Measurements from ENCODE around the gene LMBR1L.
"Not testable (repeated sequence)": the region's sequence is repeated elsewhere in the genome, so short reads cannot be mapped to it uniquely, and the experiment has no call there.

LMBR1L gene

DNA sequence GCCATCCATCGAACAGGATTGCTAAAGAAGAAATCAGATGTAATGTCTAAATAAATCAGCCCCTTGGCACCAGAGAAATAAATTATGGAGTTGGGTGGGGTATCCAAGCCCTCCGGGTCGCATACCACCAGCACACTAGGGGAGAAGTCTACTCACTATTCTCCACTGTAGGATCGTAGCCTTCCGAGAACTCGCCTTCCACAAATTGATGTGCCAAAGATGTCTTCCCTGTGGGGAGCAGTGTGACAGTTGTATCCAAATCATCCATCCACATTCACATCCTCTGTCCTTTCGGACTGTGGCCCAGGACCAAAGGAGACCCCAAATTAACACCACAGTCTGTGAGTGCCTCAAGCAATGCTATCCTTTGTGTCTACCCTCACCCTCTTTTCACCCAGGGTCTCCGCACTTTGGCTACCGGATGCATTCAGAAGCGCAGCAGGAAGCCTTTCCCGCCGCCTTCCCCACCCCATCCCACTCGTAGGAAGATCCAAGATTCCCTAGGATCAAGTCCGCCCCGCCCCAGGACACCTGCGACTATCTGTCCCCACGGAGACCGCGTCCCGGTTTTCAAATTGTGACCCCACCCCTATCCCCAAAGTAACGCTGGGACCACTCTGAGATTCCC is 41.7 kb downstream of the LMBR1L start:
- H3K9me3 ChIP-seq, result no peaks in the 10 kb centered on the region
- peaks cover 8% of the 10 kb centered on the region; the same call in 1 of the 2 replicates for H3K36me3 ChIP-seq
- no peaks in the 10 kb centered on the region for H3K27me3 ChIP-seq
- H3K9ac ChIP-seq, result peak overlapping the region; percentile 71
- no peaks in the 10 kb centered on the region for H4K20me1 ChIP-seq
- H3K4me1 ChIP-seq, result peaks cover 20% of the 10 kb centered on the region
- peak overlapping the region; percentile 87 for H3K4me2 ChIP-seq
- TF ChIP-seq Cebpa-rat (IDR thresholded peaks at IDR 0.05), result no peak
- peak overlapping the region; percentile 40; the same call in 1 of the 2 replicates for H3K27ac ChIP-seq
- H3K4me3 ChIP-seq, result peak overlapping the region; percentile 82

DNA sequence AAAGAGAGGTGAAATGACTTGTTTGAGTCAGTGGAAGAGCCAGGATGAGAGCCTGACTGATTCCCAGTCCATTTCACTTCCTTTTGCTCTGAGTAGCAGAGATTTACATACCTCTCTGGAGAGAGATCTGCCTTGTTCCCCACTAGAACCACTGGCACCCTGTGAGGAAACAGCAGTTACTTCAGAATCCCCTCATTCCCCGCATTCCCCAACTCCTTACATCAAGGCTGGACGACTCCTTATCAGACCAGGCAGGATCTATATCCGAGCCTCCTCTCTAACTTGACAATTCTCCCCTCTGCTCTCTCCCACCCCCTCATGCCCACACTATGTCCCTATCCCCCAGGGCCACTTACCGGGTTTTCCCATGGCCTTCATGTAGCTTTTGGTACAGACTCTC is 44.5 kb downstream of the LMBR1L start:
- Histone ChIP-seq H3K4me1 (peaks cover 30% of the 10 kb centered on the region), H3K27me3 (no peaks in the 10 kb centered on the region), H3K27ac (no peak overlapping the region), H3K4me3 (no peak overlapping the region), H3K9me3 (no peaks in the 10 kb centered on the region), H3K36me3 (peaks cover 8% of the 10 kb centered on the region; the same call in 1 of the 2 replicates), H3K4me2 (no peak overlapping the region), H4K20me1 (no peaks in the 10 kb centered on the region), H3K9ac (peak overlapping the region; percentile 23; the same call in 1 of the 2 replicates)
- no peak for TF ChIP-seq Cebpa-rat (IDR thresholded peaks at IDR 0.05)

DNA sequence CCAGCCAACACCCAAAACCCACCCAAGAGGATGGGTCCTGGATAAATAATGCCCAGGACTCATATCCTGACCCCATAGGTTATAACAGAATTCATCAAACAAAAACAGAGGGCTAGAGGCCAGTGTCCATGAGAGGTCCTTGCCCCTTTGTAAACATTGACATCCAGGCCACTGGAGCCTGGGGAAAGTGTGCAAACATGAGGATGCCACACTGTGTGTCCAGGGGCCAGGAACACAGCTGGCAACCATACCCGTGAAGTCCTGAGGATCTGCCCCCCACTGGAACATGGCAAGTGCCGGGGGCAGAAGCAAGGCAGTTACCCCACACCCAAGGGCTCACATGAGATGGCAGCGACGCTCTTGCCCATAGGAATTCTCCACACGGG is 45.9 kb downstream of the LMBR1L start:
- no peak overlapping the region for H3K27ac ChIP-seq
- peaks cover 8% of the 10 kb centered on the region; the same call in 1 of the 2 replicates for H3K36me3 ChIP-seq
- peaks cover 4% of the 10 kb centered on the region; the same call in 1 of the 2 replicates for H4K20me1 ChIP-seq
- H3K27me3 ChIP-seq, result no peaks in the 10 kb centered on the region
- peak overlapping the region; percentile 34; the same call in 1 of the 2 replicates for H3K9ac ChIP-seq
- H3K4me2 ChIP-seq, result no peak overlapping the region
- H3K4me3 ChIP-seq, result no peak overlapping the region
- peaks cover 19% of the 10 kb centered on the region for H3K4me1 ChIP-seq
- H3K9me3 ChIP-seq, result no peaks in the 10 kb centered on the region
- TF ChIP-seq Cebpa-rat (IDR thresholded peaks at IDR 0.05), result no peak

DNA sequence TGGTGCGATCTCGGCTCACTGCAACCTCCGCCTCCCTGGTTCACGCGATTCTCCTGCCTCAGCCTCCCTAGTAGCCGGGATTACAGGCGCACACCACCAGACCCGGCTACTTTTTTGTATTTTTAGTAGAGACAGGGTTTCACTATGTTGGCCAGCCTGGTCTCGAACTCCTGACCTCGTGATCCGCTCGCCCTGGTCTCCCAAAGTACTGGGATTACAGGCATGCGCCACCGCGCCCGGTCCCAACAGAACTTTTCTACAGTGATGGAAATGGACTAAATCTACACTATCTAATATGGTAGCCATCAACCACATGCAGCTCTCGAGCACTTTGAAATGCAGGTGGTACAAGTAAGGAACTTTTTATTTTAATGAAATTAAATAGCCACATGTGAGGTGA is 48.7 kb downstream of the LMBR1L start:
- H3K27me3 ChIP-seq, H3K36me3 ChIP-seq, H3K27ac ChIP-seq, H3K9me3 ChIP-seq, H3K4me3 ChIP-seq: not testable (repeated sequence)
- peak overlapping the region; percentile 90 for H3K4me2 ChIP-seq
- peaks cover 32% of the 10 kb centered on the region for H4K20me1 ChIP-seq
- peaks cover 20% of the 10 kb centered on the region for H3K4me1 ChIP-seq
- H3K9ac ChIP-seq, result peak overlapping the region; percentile 99; the same call in 1 of the 2 replicates

DNA sequence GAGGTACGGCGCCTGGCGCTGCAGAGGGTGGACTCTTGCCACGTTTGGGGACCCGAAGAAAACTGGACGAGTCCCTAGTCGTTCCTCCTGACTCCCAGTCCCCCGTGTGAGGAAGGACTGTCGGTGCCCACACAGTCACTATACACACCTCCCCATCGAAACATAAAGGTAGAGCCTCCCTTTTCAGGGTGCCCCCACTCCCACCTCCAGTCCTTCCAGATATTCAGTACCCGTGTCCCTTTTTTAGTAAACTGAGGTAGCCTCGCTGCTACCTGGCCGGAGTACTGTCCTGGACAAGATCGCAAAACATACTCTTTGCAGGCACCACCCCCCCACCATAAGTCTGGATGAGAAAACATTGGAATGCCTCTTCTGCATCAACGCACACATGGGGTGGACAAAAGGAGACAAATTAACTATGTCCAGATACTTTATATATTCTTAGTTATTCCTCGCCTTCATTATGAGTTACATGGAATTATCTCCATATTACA is 49.4 kb downstream of the LMBR1L start:
- Histone ChIP-seq H3K4me1 (peaks cover 27% of the 10 kb centered on the region), H3K4me2 (peak overlapping the region; percentile 90), H3K27me3 (no peaks in the 10 kb centered on the region), H3K4me3 (peak overlapping the region; percentile 98), H3K9me3 (no peaks in the 10 kb centered on the region), H3K27ac (peak overlapping the region; percentile 99), H4K20me1 (peaks cover 39% of the 10 kb centered on the region), H3K9ac (peak overlapping the region; percentile 99), H3K36me3 (peaks cover 8% of the 10 kb centered on the region; the same call in 1 of the 2 replicates)
- no peak for TF ChIP-seq Cebpa-rat (IDR thresholded peaks at IDR 0.05)

DNA sequence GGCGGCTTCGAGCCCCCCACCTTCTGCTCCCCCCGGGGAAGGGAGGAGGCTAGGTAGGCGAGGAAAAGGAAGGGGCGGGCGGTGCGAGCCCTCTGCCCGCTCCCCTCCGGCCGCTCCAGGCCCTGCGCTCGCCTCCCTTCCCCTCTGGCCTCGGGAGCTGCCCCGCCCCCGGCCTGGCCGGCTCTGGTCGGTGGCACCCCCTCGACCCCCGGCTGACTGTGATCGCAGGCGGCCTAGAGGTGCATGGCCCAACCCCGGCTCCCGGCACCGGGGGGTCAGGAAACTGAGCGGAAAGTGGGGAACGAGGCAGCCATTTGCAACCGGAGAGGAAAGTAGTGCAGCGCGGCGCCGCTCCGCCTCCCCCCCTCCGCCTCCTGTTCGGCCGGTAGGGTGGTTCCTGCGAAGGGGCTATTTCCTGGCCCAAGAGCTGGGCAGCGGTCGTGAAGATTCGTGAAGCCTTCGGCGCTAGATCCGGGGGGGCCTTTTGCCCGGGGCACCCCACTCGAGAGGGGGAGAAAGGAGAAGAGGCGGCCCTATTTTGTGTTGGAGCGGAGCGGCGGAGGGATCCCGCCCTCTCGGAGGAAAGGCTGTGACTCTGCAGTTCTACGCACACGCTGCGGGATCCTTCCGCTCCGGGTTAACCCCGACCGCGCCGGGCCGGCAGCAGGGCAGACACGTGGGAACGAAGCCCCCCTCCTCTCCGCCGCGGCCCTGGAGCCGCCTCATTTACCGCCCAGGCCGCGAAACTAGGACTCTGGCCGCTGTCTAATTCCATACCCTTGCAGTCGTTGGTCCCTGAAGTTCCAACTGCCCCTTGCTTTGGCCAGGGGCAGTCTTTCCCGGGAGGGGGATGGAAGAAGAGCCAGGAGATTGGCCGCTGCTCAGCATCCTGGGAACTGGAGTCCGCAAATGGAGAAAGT is 50.1 kb downstream of the LMBR1L start, which contains the start of gene KMT2D:
KMT2D (minus strand) TSS at position 558 of the 920 bp plus-strand sequence. CDS start 5,470 bp downstream, outside the sequence.
- TF ChIP-seq Cebpa-rat (IDR thresholded peaks at IDR 0.05), result no peak
- H3K27me3 ChIP-seq, result no peaks in the 10 kb centered on the region
- peaks cover 32% of the 10 kb centered on the region for H3K4me1 ChIP-seq
- H3K9me3 ChIP-seq, result no peaks in the 10 kb centered on the region
- H3K4me2 ChIP-seq, result peak within 1 kb of the TSS; percentile 90
- H3K36me3 ChIP-seq, result peaks cover 11% of the 10 kb centered on the region
- H3K4me3 ChIP-seq, result peak within 1 kb of the TSS; percentile 98
- H4K20me1 ChIP-seq, result peaks cover 46% of the 10 kb centered on the region
- peak within 1 kb of the TSS; percentile 99 for H3K27ac ChIP-seq
- peak within 1 kb of the TSS; percentile 99 for H3K9ac ChIP-seq

DNA sequence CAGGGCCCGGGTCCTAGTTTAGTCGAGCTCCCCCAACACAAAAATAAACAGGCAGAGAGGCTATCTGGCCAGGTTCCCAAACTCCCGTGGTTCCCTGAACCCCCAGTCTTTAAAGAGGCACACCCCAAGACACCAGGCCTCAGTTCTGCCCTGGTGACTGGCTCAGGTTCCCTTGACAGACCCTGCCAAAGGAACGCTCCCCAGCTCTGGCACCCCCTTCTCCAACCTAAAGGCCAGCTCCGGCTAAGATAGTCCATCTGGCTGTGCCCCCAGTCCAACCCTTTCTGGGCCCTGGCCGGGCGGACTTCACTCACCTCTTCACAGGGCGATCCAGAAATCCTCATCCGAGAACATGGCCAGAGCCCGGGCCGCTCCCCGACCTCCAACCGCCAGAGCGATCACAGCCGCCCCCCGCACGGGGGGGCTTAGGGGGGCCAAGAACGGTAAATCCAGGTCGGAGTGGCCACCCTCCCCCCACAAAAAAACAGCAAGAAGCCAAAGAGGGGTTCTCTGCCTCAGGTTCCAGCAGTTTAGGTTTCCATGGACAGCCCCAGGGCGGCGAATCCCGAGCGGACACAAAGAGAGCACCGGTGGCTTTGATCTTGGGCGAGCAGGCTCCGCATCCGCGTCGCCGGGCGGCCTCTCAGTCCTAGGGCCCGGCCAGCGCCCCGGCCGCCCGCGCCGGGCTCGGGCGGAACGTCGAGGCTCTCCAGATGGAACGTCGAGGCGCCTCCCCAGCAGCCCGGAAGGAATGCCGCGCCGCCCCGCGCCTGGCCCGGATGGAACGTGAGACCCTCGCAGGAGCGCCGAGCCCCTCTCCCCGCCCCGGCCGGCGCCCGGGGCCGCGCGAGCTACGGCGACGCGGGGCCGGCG is 51.1 kb downstream of the LMBR1L start:
- Histone ChIP-seq H3K4me3 (peak overlapping the region; percentile 98), H3K9ac (peak overlapping the region; percentile 99), H3K4me2 (peak overlapping the region; percentile 90), H3K9me3 (no peaks in the 10 kb centered on the region), H3K4me1 (peaks cover 38% of the 10 kb centered on the region), H3K27ac (peak overlapping the region; percentile 99), H3K36me3 (peaks cover 13% of the 10 kb centered on the region), H3K27me3 (no peaks in the 10 kb centered on the region), H4K20me1 (peaks cover 56% of the 10 kb centered on the region)
- no peak for TF ChIP-seq Cebpa-rat (IDR thresholded peaks at IDR 0.05)

DNA sequence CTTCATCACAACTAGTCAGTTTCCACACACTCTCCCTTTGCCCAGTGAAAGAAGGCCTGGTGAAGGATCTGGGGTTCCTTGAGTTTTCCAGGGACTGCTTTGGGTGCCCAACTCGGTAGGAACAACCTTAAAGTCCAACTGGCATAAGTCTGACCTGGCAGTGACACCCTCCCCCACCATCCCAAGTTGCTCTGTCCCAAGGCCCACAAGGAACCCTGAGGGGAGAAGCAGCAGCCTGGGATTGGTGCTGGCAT is 51.7 kb downstream of the LMBR1L start:
- peaks cover 18% of the 10 kb centered on the region for H3K36me3 ChIP-seq
- peaks cover 38% of the 10 kb centered on the region for H3K4me1 ChIP-seq
- no peaks in the 10 kb centered on the region for H3K9me3 ChIP-seq
- no peaks in the 10 kb centered on the region for H3K27me3 ChIP-seq
- peak overlapping the region; percentile 99 for H3K27ac ChIP-seq
- no peak for TF ChIP-seq Cebpa-rat (IDR thresholded peaks at IDR 0.05)
- peaks cover 62% of the 10 kb centered on the region for H4K20me1 ChIP-seq
- H3K9ac ChIP-seq, result peak overlapping the region; percentile 99
- H3K4me3 ChIP-seq, result peak overlapping the region; percentile 98
- H3K4me2 ChIP-seq, result peak overlapping the region; percentile 90

DNA sequence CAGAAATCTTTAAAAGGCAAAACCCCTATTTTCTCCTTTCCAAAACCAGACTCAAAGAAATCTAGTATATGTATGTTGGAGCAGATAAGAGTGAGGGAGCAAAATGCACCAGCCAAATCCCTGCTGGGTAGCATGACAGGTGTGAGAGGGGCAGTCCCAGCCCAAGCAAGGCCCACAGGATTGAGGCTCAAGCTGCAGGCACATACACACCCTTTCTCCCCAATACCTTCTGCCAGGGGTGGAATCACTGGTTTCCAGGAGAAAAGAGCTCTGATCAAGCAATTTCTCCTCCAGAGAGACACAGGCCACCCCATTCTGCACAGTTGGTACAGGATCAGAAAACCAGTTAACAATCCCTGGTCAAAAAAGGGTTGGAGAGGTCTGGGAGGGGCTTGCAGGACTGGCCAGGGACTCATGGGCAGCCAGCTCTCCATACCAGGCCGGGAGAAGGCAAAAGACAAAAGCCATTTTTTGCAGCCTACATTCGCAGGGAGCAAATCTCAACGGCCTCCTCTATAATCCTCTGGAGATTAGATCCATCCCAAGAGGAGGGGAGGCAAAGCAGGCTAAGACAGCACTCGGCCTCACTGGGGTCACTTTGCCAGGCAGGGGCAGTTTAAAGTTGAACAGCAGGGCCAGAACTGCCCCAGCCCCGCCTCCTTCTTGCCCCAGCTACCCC is 52.1 kb downstream of the LMBR1L start:
- Histone ChIP-seq H3K9ac (peak overlapping the region; percentile 99), H3K36me3 (peaks cover 23% of the 10 kb centered on the region), H3K4me2 (peak overlapping the region; percentile 90), H3K9me3 (no peaks in the 10 kb centered on the region), H3K27me3 (no peaks in the 10 kb centered on the region), H3K4me3 (peak overlapping the region; percentile 98), H3K27ac (peak overlapping the region; percentile 99), H4K20me1 (peaks cover 66% of the 10 kb centered on the region), H3K4me1 (peaks cover 38% of the 10 kb centered on the region)
- no peak for TF ChIP-seq Cebpa-rat (IDR thresholded peaks at IDR 0.05)

Data from BLaER1 (cell line).